Gastroesophageal sphincter (tissue), 3 donors: Measurements from ENCODE around the gene MOG.

Source experiments
- EP300 ChIP-seq: sonication (generic); formaldehyde crosslinking; IDR thresholded peaks from one replicate; pipeline ENCODE4 v1.6.1; 2017; ENCODE audit warnings: antibody characterized with exemption, mild to moderate bottlenecking
- POLR2A ChIP-seq, 2 donors: fragments of 450-650 bp; IDR thresholded peaks; one replicate each; pipeline ENCODE4 v1.6.1; 2017; ENCODE audit warnings: antibody characterized with exemption in 2 of 2, mild to moderate bottlenecking in 2 of 2, moderate library complexity in 1 of 2
- POLR2AphosphoS5 ChIP-seq: sonication (generic); formaldehyde crosslinking; IDR thresholded peaks from one replicate; pipeline ENCODE4 v1.6.1; 2017; ENCODE audit warnings: antibody characterized with exemption
- TF ChIP-seq, protein P1 (sequence below), 4 experiments: fragments of 200-600 bp in 2 of 4; fragments of 450-650 bp in 2 of 4; sonication (generic) in 1 of 4; IDR thresholded peaks; one replicate each; pipeline ENCODE4 v1.5.1; 2017 to 2019; ENCODE audit warnings: antibody characterized with exemption in 4 of 4, mild to moderate bottlenecking in 2 of 4, moderate library complexity in 2 of 4

DNA sequence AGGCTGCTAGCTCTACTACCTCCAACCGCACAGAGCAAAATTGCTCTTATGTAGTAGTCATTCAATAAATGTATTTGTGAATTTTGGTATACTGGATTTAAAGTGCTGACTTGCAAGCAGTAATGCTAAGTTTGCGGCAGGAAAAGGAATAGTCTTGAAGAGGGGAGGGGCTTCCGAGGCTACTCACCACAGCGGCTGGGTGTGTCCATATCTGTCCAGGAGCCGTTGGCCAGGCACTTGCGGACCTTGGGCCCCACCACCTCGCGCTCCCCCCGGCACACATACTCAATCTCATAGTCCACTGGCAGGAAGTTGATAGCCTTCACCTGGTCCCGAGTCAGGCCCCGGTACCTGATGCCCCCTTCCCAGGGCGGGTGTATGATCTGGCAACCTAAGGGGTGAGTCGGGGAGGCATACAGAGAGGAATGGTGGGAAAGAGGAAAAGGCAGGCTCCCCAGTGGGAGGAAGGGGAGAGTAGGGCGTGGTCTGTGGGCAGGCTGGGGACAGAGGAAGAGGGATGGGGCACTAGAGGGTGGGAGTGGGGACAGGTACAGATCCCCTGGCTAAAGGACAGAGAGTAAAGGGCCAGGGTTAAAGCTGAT is 25.6 kb upstream of the MOG start:
- TF ChIP-seq, protein P1, sequence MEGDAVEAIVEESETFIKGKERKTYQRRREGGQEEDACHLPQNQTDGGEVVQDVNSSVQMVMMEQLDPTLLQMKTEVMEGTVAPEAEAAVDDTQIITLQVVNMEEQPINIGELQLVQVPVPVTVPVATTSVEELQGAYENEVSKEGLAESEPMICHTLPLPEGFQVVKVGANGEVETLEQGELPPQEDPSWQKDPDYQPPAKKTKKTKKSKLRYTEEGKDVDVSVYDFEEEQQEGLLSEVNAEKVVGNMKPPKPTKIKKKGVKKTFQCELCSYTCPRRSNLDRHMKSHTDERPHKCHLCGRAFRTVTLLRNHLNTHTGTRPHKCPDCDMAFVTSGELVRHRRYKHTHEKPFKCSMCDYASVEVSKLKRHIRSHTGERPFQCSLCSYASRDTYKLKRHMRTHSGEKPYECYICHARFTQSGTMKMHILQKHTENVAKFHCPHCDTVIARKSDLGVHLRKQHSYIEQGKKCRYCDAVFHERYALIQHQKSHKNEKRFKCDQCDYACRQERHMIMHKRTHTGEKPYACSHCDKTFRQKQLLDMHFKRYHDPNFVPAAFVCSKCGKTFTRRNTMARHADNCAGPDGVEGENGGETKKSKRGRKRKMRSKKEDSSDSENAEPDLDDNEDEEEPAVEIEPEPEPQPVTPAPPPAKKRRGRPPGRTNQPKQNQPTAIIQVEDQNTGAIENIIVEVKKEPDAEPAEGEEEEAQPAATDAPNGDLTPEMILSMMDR (IDR thresholded peaks at IDR 0.05), result no peak
- no peak for TF ChIP-seq POLR2A (IDR thresholded peaks at IDR 0.05)
- no peak for TF ChIP-seq EP300
- TF ChIP-seq POLR2AphosphoS5, result no peak
